Osteoblast (primary cell): Measurements from ENCODE around the gene PRMT3. TPM values are rescaled to one million over a fixed set of nuclear protein-coding genes. Genes with fewer than 3 reads are reported as not detected.

ENCODE experiments used
- DNase-seq: peaks from one replicate; pipeline ENCODE4 v3.0.0; 2011; ENCODE audit warnings: low spot score, mixed read lengths; ENCODE audit not compliant: insufficient read length; ENCODE audit errors: missing footprints
- H2AFZ ChIP-seq: 2 replicates; pipeline ENCODE4 v1.6.0; 2011; ENCODE audit warnings: mild to moderate bottlenecking, low read length
- H3K27ac ChIP-seq: 2 replicates; pipeline ENCODE4 v1.5.1; 2011; ENCODE audit warnings: mild to moderate bottlenecking, low read depth, low read length, moderate library complexity
- H3K27me3 ChIP-seq: 2 replicates; pipeline ENCODE4 v1.6.0; 2012; ENCODE audit warnings: mild to moderate bottlenecking, control low read depth, inconsistent platforms, low read length, moderate library complexity; ENCODE audit not compliant: insufficient read depth
- H3K36me3 ChIP-seq: 2 replicates; pipeline ENCODE4 v1.5.1; 2011; ENCODE audit warnings: mild to moderate bottlenecking, low read length, control low read depth, moderate library complexity; ENCODE audit not compliant: insufficient read depth
- H3K4me1 ChIP-seq: 2 replicates; pipeline ENCODE4 v1.5.1; 2011; ENCODE audit warnings: mild to moderate bottlenecking, low read length, control low read depth, moderate library complexity; ENCODE audit not compliant: insufficient read depth
- H3K4me2 ChIP-seq: 2 replicates; pipeline ENCODE4 v1.6.0; 2011; ENCODE audit warnings: mild to moderate bottlenecking, low read length; ENCODE audit not compliant: insufficient read depth
- H3K4me3 ChIP-seq: fragments of 200-600 bp; sonication (generic); 3 replicates; pipeline ENCODE4 v1.5.1; 2012; ENCODE audit warnings: mild to moderate bottlenecking, low read length, inconsistent platforms; ENCODE audit not compliant: insufficient read depth
- H3K79me2 ChIP-seq: 2 replicates; pipeline ENCODE4 v1.6.0; 2012; ENCODE audit warnings: mild to moderate bottlenecking, low read length, control low read depth, inconsistent platforms; ENCODE audit not compliant: insufficient read depth
- H3K9me3 ChIP-seq: 2 replicates; pipeline ENCODE4 v1.5.1; 2011; ENCODE audit warnings: low read depth, low read length, control low read depth
- H4K20me1 ChIP-seq: 2 replicates; pipeline ENCODE4 v1.6.0; 2012; ENCODE audit warnings: mild to moderate bottlenecking, low read length, control low read depth; ENCODE audit not compliant: insufficient read depth
- total RNA-seq: library from RNA; depleted of rRNA; stranded (reverse); fragments of >200 nt; gene quantifications from 2 replicates; pipeline ENCODE4 v1.2.3, GENCODE V29; 2012
- TF ChIP-seq, protein P1 (sequence below): IDR thresholded peaks from 2 replicates; pipeline ENCODE4 v1.5.1; 2011; ENCODE audit warnings: mild to moderate bottlenecking, low read depth, low read length, moderate library complexity; ENCODE audit errors: extremely low read depth

PRMT3 gene
- total RNA-seq, 1 donor, result 20.6 TPM

DNA sequence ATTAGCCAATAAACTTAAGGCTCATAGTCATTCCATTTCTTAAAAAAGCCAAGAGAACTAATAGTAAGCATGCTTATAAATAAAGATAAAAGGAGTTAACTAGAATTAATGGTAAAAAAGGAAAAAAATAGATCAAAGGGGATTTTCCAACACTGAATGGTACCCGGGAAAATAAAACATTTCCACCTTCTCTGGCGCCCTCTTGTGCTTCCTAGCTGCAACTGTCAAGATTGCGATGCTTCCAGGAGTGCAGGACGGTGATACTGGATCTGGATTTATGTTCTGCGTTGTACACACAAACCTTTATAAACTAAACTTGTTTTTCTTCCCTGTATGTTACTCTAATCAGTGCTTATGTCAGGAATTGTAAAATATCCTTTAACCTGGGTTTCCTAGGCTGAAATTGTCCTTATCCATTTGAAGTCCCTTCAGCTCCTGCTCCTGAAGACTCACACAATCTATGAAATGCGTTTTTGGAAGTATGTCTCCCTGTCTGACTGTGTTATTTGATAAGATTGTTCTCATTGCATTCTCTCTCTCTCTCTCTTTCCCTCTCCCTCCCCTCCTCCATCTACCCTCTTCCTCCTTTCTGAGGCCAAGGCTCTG is 33.6 kb upstream of the PRMT3 start:
- DNase-seq, result no peak
- H3K79me2 ChIP-seq, result no peaks in the 10 kb centered on the region
- H3K9me3 ChIP-seq, result no peaks in the 10 kb centered on the region
- peak overlapping the region; percentile 20 for H3K4me2 ChIP-seq
- H3K27me3 ChIP-seq, result peaks cover 9% of the 10 kb centered on the region
- no peak overlapping the region for H2AFZ ChIP-seq
- no peak overlapping the region for H3K27ac ChIP-seq
- no peaks in the 10 kb centered on the region for H3K36me3 ChIP-seq
- H3K4me3 ChIP-seq, result no peak overlapping the region
- H3K4me1 ChIP-seq, result no peaks in the 10 kb centered on the region
- TF ChIP-seq, protein P1, sequence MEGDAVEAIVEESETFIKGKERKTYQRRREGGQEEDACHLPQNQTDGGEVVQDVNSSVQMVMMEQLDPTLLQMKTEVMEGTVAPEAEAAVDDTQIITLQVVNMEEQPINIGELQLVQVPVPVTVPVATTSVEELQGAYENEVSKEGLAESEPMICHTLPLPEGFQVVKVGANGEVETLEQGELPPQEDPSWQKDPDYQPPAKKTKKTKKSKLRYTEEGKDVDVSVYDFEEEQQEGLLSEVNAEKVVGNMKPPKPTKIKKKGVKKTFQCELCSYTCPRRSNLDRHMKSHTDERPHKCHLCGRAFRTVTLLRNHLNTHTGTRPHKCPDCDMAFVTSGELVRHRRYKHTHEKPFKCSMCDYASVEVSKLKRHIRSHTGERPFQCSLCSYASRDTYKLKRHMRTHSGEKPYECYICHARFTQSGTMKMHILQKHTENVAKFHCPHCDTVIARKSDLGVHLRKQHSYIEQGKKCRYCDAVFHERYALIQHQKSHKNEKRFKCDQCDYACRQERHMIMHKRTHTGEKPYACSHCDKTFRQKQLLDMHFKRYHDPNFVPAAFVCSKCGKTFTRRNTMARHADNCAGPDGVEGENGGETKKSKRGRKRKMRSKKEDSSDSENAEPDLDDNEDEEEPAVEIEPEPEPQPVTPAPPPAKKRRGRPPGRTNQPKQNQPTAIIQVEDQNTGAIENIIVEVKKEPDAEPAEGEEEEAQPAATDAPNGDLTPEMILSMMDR, result peak; percentile 90
- H4K20me1 ChIP-seq, result no peaks in the 10 kb centered on the region

DNA sequence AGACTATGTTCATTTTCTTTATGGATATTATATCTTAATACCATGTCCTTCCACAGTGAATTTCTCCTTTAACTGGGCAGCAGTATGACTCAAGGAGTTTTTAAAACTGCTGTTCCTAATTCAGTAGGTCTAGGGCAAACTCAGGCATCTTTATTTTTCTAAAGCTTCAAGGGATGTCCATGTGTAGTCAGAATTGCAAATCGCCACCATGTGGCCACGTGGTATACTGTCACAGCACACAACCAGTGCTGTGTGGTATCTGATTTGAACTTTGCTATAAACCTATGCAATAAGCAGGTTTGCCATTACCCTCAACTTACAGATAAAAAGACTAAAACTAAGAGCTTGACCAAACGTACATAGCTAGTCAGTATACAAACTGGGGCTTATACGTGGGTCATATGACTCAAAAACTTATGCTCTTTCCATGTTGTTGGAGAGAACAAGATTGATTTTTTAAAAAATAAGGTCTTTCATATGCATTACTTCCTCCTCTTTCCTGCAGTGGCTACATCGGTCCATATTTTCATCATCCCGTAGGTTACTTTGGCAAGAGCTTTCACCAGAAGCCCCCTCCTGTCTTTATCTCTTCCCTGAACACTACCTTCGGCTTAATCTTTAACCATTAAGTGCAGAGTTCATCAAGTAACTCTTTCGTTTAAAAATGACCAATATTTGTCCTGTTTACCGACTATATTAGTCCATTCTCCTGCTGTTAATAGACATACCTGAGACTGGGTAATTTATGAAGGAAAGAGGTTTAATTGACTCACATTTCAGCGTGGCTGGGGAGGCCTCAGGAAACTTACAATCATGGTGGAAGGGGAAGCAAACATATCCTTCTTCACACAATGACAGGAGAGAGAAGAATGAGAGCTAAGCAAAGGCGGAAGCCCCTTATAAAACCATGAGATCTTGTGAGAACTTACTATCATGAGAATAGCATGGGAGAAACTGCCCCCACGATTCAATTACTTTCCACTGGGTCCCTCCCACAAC is 32.0 kb upstream of the PRMT3 start:
- H3K27me3 ChIP-seq, result peaks cover 7% of the 10 kb centered on the region
- no peak overlapping the region for H3K27ac ChIP-seq
- peak; percentile 41 for DNase-seq
- H3K79me2 ChIP-seq, result no peaks in the 10 kb centered on the region
- no peaks in the 10 kb centered on the region for H4K20me1 ChIP-seq
- H3K4me3 ChIP-seq, result no peak overlapping the region
- TF ChIP-seq, protein P1, result peak; percentile 75
- no peaks in the 10 kb centered on the region for H3K9me3 ChIP-seq
- no peak overlapping the region for H2AFZ ChIP-seq
- H3K4me2 ChIP-seq, result no peak overlapping the region
- no peaks in the 10 kb centered on the region for H3K4me1 ChIP-seq
- H3K36me3 ChIP-seq, result no peaks in the 10 kb centered on the region

DNA sequence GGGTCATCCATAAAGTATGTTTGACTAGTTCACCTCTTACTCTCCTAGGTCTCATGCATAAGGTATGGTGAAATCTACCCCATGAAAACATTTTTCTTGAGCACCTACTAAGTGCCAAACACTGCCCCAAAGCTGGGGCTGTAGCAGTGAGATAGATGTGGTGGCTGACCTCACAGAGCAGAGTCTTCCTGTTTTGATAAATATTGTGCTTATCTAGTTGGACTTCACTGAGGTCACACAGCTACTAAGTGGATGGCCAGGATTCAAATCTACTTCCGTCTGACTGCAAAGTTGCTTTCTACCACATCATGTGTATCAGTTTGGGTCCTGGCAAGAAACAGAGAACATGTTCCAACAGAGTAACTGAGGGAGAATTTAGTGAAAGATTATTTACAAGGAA is 30.4 kb upstream of the PRMT3 start:
- TF ChIP-seq, protein P1, result no peak
- Histone ChIP-seq H4K20me1 (no peaks in the 10 kb centered on the region), H3K36me3 (no peaks in the 10 kb centered on the region), H3K27ac (no peak overlapping the region), H3K27me3 (no peaks in the 10 kb centered on the region), H3K4me1 (no peaks in the 10 kb centered on the region), H3K79me2 (no peaks in the 10 kb centered on the region), H3K4me3 (no peak overlapping the region), H3K4me2 (no peak overlapping the region), H3K9me3 (no peaks in the 10 kb centered on the region), H2AFZ (no peak overlapping the region)
- no peak for DNase-seq

DNA sequence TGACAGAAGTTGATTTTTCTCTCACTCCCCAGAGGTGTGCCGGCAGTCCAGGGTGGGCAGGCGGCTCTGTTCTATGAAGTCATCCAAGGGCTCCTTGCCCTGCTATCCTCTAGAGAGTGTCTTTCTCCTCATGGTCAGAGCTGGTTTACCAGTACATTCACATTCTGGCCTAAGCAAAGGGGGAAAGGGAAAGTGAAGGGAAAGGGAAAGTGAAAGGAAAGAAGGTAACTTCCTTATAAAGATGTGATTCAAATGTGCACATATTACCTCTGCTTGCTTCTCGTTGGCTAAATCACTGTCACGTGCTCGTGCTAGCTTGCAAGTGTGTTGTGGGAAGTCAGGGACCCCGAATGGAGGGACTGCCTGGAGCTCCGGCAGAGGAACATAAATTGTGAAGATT is 26.9 kb upstream of the PRMT3 start:
- Histone ChIP-seq H3K27ac (no peak overlapping the region), H3K9me3 (no peaks in the 10 kb centered on the region), H3K27me3 (no peaks in the 10 kb centered on the region), H3K36me3 (no peaks in the 10 kb centered on the region), H2AFZ (peak overlapping the region; percentile 93), H3K79me2 (peaks cover 14% of the 10 kb centered on the region), H3K4me2 (peak overlapping the region; percentile 70), H3K4me1 (peaks cover 8% of the 10 kb centered on the region), H3K4me3 (peak overlapping the region; percentile 52), H4K20me1 (no peaks in the 10 kb centered on the region)
- peak; percentile 41 for DNase-seq
- TF ChIP-seq, protein P1, result no peak
